GM12872 (cell line): ENCODE data around the gene ELP2.

ENCODE experiments used
- CTCF ChIP-seq: IDR thresholded peaks from 3 replicates; pipeline ENCODE4 v1.5.1; 2011; ENCODE audit warnings: low read depth, mild to moderate bottlenecking, low read length, moderate library complexity; ENCODE audit not compliant: insufficient read depth

The ELP2 gene

DNA sequence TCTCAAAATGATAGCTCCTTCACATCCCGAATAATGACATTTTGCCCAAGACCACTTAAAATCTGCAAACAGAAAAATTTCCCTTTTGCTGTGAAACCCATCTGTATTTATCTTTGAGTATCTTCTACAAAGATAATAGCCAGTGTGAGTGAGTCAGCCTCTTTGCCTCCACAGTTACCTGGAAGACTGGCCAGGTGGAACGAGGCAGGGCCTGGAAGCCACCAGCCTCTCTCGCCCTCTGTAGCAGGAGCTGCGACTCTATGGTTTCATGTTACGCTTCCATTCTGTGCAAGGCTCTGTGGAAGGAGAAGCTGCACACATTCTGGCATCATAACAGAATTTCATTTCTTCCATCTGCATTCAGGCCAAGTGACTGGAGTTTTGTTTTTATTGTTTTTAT, 9.5 kb downstream of the ELP2 start:
- TF ChIP-seq CTCF: no peak

GRCh38 chr18:36141576-36141975, 11.9 kb downstream of the ELP2 start:
- TF ChIP-seq CTCF: no peak

- TF ChIP-seq CTCF: no peak
These were observed 13.1 kb downstream of the ELP2 start for GRCh38 chr18:36142751-36143150.

DNA sequence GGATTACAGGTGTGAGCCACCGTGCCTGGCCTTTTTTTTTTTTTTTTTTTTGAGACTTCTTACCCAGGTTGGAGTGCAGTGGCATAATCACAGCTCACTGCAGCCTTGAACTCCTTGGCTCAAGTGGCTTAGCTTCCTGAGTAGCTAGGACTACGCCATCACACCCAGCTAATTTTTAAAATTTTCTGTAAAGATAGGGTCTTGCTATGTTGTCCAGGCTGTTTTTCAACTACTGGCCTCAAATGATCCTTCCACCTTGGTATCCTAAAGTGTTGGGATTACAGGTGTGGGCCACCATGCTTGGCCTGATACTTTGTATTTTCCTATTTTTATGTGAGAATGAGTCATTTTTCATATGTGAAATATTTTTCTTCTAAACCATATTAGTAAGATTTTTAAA, 13.7 kb downstream of the ELP2 start:
- TF ChIP-seq CTCF: no peak

DNA sequence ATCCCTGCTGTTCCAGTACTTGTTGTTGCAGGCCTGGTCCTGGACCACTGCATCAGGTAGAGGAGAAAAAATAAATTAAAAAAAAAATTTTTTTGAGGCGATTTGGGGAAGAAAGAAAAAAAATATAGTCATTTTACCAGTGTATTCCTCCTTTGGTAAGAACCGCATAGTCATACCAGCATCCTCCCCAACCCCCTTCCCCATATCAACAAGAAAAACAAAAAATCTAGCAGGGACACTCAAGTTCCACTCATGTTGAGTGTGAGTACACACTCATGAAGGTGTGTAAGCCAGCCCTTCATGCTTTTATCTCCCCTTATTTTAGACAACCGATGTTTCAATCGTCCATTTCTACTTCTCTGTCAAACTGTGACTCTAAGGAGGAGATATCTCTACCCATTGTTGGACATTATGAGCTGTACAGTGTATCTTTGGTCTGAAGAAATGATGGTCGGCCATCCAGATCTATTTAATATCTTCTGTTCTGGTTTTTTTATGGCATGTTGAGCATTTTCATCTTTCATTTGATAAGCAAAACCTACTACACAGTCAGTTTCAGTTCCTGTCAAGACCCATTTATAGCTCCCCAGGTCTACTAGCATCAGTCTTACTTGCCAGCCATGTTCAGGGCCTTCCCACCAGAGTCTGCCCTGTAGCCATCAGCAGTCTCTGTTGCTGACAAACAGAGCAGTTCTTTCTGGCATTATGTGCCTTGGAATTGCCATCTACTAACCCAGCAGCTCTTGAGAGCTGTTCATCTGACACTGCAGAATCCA, 20.0 kb downstream of the ELP2 start:
- TF ChIP-seq CTCF: no peak

GRCh38 chr18:36152781-36153180, 23.1 kb downstream of the ELP2 start:
- no peak for TF ChIP-seq CTCF

DNA sequence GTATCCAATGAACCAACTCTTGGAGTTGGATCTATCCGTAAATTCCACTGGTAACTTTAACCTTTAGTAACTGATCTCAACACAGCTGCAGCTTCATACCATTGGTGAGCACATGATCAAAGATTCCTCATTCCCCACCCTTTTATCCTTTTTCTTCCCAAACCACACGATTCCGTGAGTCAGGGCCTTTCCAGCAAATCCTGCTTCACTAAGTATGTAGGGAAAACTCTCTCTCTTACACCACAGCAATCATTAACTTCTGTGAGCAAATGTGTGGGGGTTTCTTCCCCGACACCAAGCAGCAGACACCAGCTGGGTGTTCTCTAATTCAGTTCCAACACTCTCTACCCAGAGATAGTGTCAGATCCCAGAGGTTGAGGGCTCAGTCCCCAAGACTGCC, 23.5 kb downstream of the ELP2 start:
- no peak for TF ChIP-seq CTCF
